Measurements from ENCODE around the gene ZNF564.
"Not testable (repeated sequence)": the region's sequence is repeated elsewhere in the genome, so short reads cannot be mapped to it uniquely, and the experiment has no call there.

The ZNF564 gene

GRCh38 chr19:12546068-12546467 is 5.2 kb downstream of the ZNF564 start:
- H3K9me3 Mint-ChIP-seq: no peaks in the 10 kb centered on the region
- H3K27ac Mint-ChIP-seq: peak overlapping the region; percentile 83 to 89
- H3K4me1 Mint-ChIP-seq (ENCODE audit: low read depth in 2 of 2): peaks cover 47 to 50% of the 10 kb centered on the region in 2 donors
- peak overlapping the region in 1 of 2 donors; percentile 34 for H3K4me3 Mint-ChIP-seq
- DNase-seq: no peak
- H3K36me3 Mint-ChIP-seq (ENCODE audit: insufficient read depth): peaks cover 15% of the 10 kb centered on the region
- no peaks in the 10 kb centered on the region for H3K27me3 Mint-ChIP-seq
- ATAC-seq (replicated peaks): no peak

- Mint-ChIP-seq H3K36me3 (ENCODE audit: insufficient read depth) (peaks cover 22% of the 10 kb centered on the region), H3K27ac (peak overlapping the region; percentile 83 to 89), H3K4me3 (peak overlapping the region in 1 of 2 donors; percentile 8), H3K4me1 (ENCODE audit: low read depth in 2 of 2) (peaks cover 44 to 51% of the 10 kb centered on the region in 2 donors), H3K27me3 (no peaks in the 10 kb centered on the region), H3K9me3 (no peaks in the 10 kb centered on the region)
- no peak for ATAC-seq (replicated peaks)
- no peak for DNase-seq
Measured at GRCh38 chr19:12545267-12545666, 6.0 kb downstream of the ZNF564 start.

DNA sequence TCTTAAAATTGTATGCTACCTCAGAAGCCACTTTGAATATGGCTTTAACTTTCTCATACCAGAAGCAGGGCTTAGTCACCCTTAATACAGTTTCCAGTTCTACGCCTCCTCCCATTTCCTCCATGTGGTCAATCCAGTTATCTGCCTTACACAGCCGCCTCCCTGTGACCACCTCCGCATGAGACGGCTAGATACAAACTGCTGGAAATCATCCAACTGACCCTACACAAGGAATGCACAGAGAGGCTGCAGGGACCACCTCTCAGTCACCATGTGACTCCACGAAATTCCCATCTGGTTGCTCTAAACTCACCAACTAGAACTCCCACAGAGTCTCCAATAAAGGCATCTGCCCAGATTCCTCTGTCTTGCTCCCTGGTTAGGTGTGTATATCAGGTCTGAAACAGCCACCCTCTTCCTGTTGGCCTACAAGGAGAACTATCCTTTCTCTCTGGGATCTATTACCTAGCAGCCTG is 6.8 kb downstream of the ZNF564 start:
- peak overlapping the region; percentile 78 to 83 for H3K27ac Mint-ChIP-seq
- no peaks in the 10 kb centered on the region for H3K27me3 Mint-ChIP-seq
- peaks cover 27% of the 10 kb centered on the region for H3K36me3 Mint-ChIP-seq (ENCODE audit: insufficient read depth)
- no peak for ATAC-seq (replicated peaks)
- DNase-seq: no peak
- H3K4me1 Mint-ChIP-seq (ENCODE audit: low read depth in 2 of 2): peaks cover 39 to 51% of the 10 kb centered on the region in 2 donors
- H3K4me3 Mint-ChIP-seq: peak overlapping the region; percentile 28 to 33
- H3K9me3 Mint-ChIP-seq: no peaks in the 10 kb centered on the region

- H3K4me3 Mint-ChIP-seq: no peak overlapping the region
- ATAC-seq (replicated peaks): no peak
Measured at GRCh38 chr19:12543855-12544254, 7.4 kb downstream of the ZNF564 start.

DNA sequence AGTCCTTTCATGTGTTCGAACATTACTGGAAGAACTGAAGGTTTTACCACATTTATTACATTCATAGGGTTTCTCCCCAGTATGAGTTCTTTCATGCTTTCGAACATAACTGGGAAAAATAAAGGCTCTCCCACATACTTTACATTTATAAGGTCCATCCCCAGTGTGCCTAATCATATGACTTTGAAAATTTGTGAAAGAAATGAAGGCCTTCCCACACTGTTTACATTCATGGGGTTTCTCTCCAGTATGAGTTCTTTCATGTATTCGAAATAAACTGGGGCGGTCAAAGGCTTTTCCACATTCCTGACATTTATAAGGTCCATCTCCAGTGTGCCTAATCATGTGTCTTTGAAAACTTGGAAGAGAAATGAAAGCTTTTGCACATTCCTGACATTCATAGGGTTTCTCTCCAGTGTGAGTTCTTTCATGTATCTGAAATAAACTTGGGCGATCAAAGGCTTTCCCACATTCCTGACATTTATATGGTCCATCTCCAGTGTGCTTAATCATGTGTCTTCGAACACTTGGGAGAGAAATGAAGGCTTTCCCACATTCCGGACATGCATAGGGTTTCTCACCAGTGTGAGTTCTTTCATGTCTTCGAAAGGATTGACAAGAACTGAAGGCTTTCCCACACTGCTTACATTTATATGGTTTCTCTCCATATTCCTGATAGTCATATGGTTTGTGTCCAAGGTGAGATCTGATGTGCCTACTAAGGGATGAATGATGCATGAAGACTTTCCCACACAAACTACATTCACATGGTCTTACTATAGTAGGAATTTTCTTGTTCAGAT is 24.0 kb downstream of the ZNF564 start:
- Mint-ChIP-seq H3K4me3 (no peak overlapping the region), H3K4me1 (ENCODE audit: low read depth in 2 of 2) (peaks cover 0 to 5% of the 10 kb centered on the region in 2 donors), H3K27ac (no peak overlapping the region), H3K27me3 (no peaks in the 10 kb centered on the region), H3K9me3 (peaks cover 0 to 8% of the 10 kb centered on the region in 2 donors), H3K36me3 (ENCODE audit: insufficient read depth) (peaks cover 50% of the 10 kb centered on the region)
- ATAC-seq (replicated peaks) (no peak), DNase-seq (no peak)

More at GRCh38 chr19:12543855-12544254, 7.4 kb downstream of the ZNF564 start:
- Mint-ChIP-seq H3K9me3 (no peaks in the 10 kb centered on the region), H3K36me3 (ENCODE audit: insufficient read depth) (peaks cover 32% of the 10 kb centered on the region), H3K4me1 (ENCODE audit: low read depth in 2 of 2) (peaks cover 34 to 45% of the 10 kb centered on the region in 2 donors), H3K27ac (peak overlapping the region; percentile 78 to 83), H3K27me3 (no peaks in the 10 kb centered on the region)
- DNase-seq: no peak

DNA sequence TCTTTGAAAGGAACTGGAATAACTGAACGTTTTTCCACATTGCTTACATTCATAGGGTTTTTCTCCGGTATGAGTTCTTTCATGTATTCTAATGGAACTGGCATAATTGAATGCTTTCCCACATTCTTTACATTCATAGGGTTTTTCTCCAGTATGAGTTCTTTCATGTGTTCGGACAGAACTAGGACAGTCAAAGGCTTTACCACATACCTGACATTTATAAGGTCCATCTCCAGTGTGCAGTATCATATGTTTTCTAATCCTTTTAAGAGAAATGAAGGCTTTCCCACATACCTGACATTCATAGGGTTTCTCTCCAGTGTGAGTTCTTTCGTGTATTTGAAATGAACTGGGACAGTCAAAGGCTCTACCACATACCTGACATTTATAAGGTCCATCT is 24.7 kb downstream of the ZNF564 start:
- Mint-ChIP-seq H3K36me3 (ENCODE audit: insufficient read depth) (peaks cover 50% of the 10 kb centered on the region), H3K27me3 (no peaks in the 10 kb centered on the region), H3K9me3 (peaks cover 0 to 8% of the 10 kb centered on the region in 2 donors), H3K27ac (no peak overlapping the region), H3K4me1 (ENCODE audit: low read depth in 2 of 2) (peaks cover 0 to 2% of the 10 kb centered on the region in 2 donors), H3K4me3 (no peak overlapping the region)
- ATAC-seq (replicated peaks): no peak
- DNase-seq: no peak

DNA sequence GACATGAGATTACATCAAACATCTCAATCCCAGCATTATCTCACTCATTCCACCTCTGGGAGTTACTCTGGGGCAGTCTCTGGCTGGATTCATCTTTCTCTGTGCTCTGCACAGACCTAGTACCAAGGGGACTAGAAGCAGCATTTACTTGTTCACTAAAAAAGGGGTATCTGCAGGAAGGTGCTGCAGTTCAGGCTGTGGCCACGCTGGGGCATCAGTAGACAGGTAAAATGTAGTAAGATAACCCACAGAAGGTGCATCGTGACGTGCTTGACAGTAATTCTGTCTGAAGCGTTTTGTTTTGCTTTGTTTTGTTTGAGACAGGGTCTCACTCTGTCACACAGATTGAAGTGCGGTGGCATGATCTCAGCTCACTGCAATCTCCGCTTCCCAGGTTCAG is 29.3 kb downstream of the ZNF564 start:
- H3K4me3 Mint-ChIP-seq: no peak overlapping the region
- peaks cover 13 to 17% of the 10 kb centered on the region in 2 donors for H3K9me3 Mint-ChIP-seq
- no peaks in the 10 kb centered on the region for H3K27me3 Mint-ChIP-seq
- H3K36me3 Mint-ChIP-seq (ENCODE audit: insufficient read depth): peaks cover 17% of the 10 kb centered on the region
- DNase-seq (no peak), ATAC-seq (replicated peaks) (no peak)
- no peak overlapping the region for H3K27ac Mint-ChIP-seq
- H3K4me1 Mint-ChIP-seq (ENCODE audit: low read depth in 2 of 2): no peaks in the 10 kb centered on the region

DNA sequence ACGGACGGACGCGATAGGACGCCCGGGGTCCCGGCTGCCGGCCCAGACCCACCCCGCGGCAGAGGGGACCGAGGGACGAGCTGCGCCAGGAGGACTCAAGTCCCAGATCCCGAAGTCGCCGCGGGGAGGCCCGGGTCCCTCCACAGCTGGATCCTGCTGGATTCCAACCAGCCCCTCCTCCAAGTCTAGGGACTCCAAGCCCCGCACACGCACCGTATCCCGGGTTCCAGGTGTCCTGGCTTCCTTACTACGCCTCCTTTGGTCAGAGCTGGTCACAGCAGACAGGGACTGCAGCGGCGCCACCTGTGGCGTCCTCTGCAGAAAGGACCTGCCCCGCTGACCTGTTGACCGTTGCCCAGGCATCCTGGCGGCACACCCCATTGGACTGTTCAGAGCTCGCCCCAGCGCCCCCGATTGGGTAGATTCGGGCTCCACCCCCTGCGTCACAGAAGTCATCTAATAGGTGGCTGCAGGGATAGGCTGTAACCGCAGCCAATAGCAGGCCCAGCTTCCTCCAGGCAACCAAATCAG is 37.7 kb downstream of the ZNF564 start:
- no peaks in the 10 kb centered on the region for H3K36me3 Mint-ChIP-seq (ENCODE audit: insufficient read depth)
- no peak overlapping the region for H3K4me3 Mint-ChIP-seq
- peaks cover 0 to 18% of the 10 kb centered on the region in 2 donors for H3K27me3 Mint-ChIP-seq
- DNase-seq (no peak), ATAC-seq (replicated peaks) (no peak)
- no peak overlapping the region for H3K27ac Mint-ChIP-seq
- peaks cover 0 to 2% of the 10 kb centered on the region in 2 donors for H3K4me1 Mint-ChIP-seq (ENCODE audit: low read depth in 2 of 2)
- H3K9me3 Mint-ChIP-seq: peaks cover 6 to 11% of the 10 kb centered on the region in 2 donors

GRCh38 chr19:12497032-12497431 is 54.2 kb downstream of the ZNF564 start:
- Mint-ChIP-seq H3K9me3 (no peaks in the 10 kb centered on the region), H3K4me3 (no peak overlapping the region), H3K27ac (peak overlapping the region in 1 of 2 donors; percentile 35), H3K4me1 (ENCODE audit: low read depth in 2 of 2) (peaks cover 7 to 14% of the 10 kb centered on the region in 2 donors), H3K27me3 (no peaks in the 10 kb centered on the region), H3K36me3 (ENCODE audit: insufficient read depth) (peaks cover 3% of the 10 kb centered on the region)
- DNase-seq (no peak), ATAC-seq (replicated peaks) (no peak)

DNA sequence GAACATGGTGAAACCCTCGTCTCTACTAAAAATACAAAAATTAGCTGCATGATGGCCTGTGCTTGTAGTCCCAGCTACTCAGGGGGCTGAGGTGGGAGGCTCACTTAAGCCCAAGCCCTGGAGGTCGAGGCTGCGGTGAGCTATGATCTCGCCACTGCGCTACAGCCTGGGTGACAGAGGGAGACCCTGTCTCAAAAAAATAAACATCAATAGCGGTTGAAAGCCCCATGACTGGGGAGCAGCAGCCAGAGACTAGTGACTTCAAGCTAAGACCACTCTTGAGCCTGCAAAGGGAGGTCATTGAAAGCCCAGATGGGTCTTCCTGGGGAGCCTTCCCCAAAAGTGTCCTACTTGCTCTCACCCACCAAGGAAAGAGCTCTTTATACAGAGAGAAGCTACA is 54.8 kb downstream of the ZNF564 start:
- Mint-ChIP-seq H3K27ac (no peak overlapping the region), H3K4me3 (peak overlapping the region; percentile 83 to 85), H3K4me1 (ENCODE audit: low read depth in 2 of 2) (peaks cover 7 to 14% of the 10 kb centered on the region in 2 donors), H3K9me3 (no peaks in the 10 kb centered on the region), H3K27me3 (no peaks in the 10 kb centered on the region), H3K36me3 (ENCODE audit: insufficient read depth) (peaks cover 3% of the 10 kb centered on the region)
- DNase-seq: no peak
- ATAC-seq (replicated peaks): no peak

- no peaks in the 10 kb centered on the region for H3K27me3 Mint-ChIP-seq
- peak; percentile 82 to 85 (median 83) for DNase-seq
- peaks cover 7 to 14% of the 10 kb centered on the region in 2 donors for H3K4me1 Mint-ChIP-seq (ENCODE audit: low read depth in 2 of 2)
- H3K4me3 Mint-ChIP-seq: peak overlapping the region; percentile 83 to 85
- no peaks in the 10 kb centered on the region for H3K9me3 Mint-ChIP-seq
- peak; percentile 98 for ATAC-seq (replicated peaks)
- peaks cover 3% of the 10 kb centered on the region for H3K36me3 Mint-ChIP-seq (ENCODE audit: insufficient read depth)
- peak overlapping the region; percentile 36 to 67 for H3K27ac Mint-ChIP-seq
Measured at GRCh38 chr19:12495002-12495802, 56.1 kb downstream of the ZNF564 start.

DNA sequence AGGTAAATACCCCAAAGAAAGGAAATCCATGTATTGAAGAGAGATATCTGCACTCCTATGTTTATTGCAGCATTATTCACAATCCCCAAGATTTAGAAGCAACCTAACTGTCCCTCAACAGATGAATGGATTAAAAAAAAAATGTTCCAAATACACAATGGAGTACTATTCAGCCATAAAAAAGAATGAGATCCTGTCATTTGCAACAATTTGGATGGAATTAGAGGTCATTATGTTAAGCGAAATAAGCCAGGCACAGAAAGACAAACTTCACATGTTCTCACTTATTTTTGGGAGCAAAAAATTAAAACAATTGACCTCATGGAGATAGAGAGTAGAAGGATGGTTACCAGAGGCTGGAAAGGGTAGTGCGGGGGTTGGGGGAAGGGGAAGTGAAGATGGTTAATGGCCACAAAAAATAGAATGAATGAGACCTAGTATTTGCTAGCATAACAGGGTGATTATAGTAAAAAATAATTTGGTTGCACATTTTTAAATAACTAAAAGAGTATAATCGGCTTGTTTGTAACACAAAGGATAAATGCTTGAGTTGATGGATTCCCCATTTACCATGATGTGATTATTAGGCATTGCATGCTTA is 56.9 kb downstream of the ZNF564 start:
- ATAC-seq (replicated peaks) (no peak), DNase-seq (no peak)
- H3K9me3 Mint-ChIP-seq: no peaks in the 10 kb centered on the region
- peak overlapping the region; percentile 43 to 83 for H3K4me3 Mint-ChIP-seq
- H3K36me3 Mint-ChIP-seq (ENCODE audit: insufficient read depth): peaks cover 3% of the 10 kb centered on the region
- H3K27me3 Mint-ChIP-seq: no peaks in the 10 kb centered on the region
- no peak overlapping the region for H3K27ac Mint-ChIP-seq
- H3K4me1 Mint-ChIP-seq (ENCODE audit: low read depth in 2 of 2): peaks cover 7 to 14% of the 10 kb centered on the region in 2 donors

DNA sequence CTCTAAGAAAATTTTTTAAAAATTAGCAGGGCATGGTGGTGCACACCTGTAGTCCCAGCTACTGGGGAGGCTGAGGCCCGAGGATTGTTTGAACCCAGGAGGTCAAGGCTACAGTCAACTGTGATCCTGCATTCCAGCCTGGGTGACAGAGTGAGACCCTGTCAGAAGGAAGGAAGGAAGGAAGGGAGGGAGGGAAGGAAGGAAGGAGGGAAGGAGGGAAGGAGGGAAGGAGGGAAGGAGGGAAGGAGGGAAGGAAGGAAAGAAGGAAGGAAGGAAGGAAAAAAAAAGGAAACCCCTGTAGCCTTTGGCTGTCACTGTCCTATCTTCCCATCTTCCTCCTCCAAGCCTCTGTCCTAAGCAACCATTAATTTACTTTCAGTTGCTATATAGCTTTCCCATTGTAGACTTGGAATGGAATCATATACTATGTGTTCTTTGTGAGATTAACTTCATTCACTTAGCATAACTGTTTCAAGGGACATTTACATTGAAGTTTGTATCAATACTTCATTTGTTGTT is 65.0 kb downstream of the ZNF564 start:
- not testable (repeated sequence) for H3K36me3 Mint-ChIP-seq (ENCODE audit: insufficient read depth); H3K27ac Mint-ChIP-seq; H3K27me3 Mint-ChIP-seq; ATAC-seq (replicated peaks); H3K9me3 Mint-ChIP-seq; DNase-seq; H3K4me3 Mint-ChIP-seq
- peaks cover 21 to 29% of the 10 kb centered on the region in 2 donors for H3K4me1 Mint-ChIP-seq (ENCODE audit: low read depth in 2 of 2)
